ENCODE data around the gene DCAF16.

GRCh38 chr4:17771284-17771908, 39.2 kb downstream of the DCAF16 start:
- TF ChIP-seq POLR2AphosphoS5 (IDR thresholded peaks at IDR 0.05; ENCODE audit: insufficient read depth in 1 of 2, low read depth in 1 of 2) = no peak
- TF ChIP-seq CTCF (IDR thresholded peaks at IDR 0.05) = no peak
- TF ChIP-seq POLR2A (IDR thresholded peaks at IDR 0.05) = no peak

Measured in vagina (tissue), 2 donors.